Measurements from ENCODE around the gene CDH15.
A peak's percentile ranks its signal among the peaks of the same experiment; 100 is the strongest.

Gene CDH15, protein sequence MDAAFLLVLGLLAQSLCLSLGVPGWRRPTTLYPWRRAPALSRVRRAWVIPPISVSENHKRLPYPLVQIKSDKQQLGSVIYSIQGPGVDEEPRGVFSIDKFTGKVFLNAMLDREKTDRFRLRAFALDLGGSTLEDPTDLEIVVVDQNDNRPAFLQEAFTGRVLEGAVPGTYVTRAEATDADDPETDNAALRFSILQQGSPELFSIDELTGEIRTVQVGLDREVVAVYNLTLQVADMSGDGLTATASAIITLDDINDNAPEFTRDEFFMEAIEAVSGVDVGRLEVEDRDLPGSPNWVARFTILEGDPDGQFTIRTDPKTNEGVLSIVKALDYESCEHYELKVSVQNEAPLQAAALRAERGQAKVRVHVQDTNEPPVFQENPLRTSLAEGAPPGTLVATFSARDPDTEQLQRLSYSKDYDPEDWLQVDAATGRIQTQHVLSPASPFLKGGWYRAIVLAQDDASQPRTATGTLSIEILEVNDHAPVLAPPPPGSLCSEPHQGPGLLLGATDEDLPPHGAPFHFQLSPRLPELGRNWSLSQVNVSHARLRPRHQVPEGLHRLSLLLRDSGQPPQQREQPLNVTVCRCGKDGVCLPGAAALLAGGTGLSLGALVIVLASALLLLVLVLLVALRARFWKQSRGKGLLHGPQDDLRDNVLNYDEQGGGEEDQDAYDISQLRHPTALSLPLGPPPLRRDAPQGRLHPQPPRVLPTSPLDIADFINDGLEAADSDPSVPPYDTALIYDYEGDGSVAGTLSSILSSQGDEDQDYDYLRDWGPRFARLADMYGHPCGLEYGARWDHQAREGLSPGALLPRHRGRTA

DNA sequence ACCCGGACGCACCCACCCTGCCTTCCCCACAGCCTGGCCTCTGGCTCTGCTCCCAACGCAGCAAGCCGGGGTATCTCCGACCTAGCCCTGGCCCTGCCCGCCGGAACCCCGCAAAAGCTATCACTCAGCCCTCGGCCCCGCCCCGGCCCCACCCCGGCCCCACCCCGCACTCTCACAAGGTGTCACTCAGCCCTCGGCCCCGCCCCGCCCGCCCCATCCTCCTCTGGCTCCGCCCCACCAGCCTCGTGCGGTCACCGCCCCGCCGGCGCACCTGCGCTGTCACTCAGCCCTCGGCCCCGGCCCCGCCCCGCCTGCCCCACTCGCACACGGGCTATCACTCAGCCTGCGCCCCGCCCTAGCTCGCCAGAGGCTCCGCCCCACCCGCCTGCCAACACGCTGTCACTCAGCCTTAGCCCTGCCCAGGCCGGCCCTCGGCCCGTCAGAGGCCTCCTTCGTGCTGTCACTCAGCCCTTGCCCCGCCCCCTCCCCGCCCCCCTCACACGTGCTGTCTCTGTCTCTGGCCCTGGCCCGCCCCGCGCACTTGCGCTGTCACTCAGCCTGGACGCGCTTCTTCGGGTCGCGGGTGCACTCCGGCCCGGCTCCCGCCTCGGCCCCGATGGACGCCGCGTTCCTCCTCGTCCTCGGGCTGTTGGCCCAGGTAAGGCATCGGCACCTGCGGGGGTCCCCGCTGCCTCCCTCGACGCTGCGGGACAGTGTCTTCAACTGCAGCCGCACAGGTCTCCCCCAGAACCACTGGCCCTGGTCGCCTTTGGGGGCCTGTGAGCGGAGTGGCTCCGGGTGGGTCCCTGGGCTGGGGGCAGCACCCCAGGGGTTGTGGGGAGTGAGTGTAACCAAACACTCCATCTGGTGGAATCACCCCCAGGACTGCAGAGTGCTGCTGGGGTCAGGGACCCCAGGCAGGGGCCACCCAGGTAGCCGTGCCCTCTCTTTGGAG, at the start of gene CDH15:
Gene CDH15 (plus strand): TSS at position 533 of the 955 bp plus-strand sequence. CDS start 84 bp downstream, at position 617.
- peak; percentile 96 for DNase-seq

DNA sequence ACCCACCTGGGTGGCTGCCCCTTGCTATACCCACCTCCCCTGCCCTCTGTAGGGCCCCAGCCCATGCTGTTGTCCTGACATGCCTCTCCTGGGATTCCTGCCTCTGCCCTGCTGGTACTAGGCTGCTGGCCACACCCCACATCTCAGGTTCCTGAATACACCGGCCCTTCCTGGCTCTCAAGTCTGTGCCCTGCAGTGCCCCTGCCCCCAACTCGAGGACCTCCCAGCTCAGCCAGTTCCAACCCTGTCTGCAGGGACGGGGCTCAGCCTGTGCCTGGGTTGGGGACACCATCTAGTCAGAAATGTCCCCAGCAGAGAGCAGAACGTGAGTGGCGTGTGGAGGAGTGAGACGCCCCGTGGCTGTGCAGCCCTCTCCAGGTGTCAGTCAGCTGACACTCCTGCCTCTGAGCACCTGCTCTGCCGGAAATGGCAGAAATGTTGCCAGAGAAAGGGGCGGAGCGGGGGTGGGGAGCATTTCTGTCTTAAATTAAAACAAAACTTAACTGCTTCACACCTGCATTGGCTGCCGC, 49.2 kb upstream of the CDH15 start:
- DNase-seq = peak; percentile 93

DNA sequence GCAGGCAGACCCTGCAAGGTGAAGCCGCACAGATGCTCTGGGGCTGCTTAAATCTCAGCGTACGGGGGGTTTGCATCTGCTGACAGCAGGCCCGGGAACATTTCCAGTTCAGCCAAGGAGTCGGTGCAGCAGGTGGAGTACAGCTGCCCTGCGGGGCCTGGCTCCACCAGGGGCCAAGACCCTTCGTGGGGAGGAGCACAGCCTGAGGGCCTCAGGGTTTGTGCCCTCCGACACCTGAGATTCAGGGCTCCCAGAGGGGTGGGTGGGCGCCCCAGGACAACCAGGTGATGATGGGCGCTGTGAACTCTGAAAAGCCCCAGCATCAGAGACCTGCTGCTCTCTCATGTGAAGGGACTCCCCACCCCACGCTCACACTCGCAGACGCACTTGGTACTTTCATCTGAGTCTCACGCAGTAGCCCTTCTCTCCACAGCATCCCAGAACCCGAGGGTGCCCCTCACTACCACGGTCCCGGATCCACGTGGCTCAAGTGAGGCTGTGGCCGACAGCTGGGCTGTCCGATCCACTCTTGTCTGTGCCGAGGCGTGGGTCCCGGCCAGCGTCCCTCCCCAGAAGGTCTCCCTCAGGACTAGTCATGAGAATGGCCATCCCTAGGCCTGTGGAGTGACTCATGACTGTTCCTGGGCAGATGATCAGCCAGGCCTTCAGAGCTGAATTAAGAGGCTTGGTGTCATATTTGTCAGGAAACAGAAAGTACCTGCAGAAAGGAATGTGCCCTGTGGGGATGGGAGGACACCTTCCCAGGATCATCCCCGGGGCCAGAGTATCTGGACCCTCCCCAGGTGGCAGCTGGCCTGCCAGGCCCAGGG, 48.3 kb upstream of the CDH15 start:
- DNase-seq = no peak

DNA sequence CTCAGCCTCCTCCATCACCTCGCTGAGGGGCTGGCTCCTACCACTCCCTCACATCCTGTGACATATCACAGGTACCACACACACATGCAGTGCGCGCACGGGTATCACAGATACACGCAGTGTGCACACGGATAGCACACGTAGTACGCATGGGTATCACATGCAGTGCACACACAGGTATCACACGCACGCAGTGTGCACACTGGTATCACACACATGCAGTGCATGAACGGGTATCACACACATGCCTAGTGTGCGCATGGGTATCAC, 47.8 kb upstream of the CDH15 start:
- no peak for DNase-seq

DNA sequence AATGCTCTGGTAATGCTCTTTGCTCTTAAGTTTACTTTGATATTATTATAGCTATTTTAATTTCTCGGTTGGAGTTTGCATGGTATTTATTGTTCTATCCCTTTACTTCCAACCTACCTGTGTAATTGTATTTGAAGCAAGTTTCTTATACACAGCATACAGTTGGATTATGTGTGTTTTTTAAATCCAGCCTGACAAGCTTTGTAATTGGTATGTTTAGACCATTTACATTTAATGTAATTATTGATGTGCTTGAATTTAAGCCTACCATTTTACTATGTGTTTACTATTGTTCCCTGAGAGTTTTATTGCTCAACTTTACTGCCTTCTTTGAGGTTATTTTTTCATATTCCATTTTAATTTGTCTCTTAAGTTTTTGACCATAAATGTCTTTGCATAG, 42.2 kb upstream of the CDH15 start:
- DNase-seq = no peak

DNA sequence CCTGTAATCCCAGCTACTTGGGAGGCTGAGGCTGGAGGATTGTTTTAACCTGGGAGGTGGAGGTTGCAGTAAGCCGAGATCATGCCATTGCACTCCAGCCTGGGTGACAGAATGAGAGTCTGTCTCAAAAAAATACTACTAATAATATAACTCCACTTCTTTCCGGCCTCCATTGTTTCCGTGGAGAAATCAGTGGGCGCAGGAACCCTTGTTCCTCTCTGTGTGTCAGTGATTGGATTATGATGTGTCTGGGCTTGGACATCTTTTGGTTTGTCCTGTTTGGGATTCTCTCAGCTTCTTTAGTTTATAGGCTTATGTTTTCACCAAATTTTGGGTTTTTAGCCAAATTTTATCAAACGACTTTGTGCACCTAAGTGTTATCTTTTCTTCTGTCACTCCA, 41.1 kb upstream of the CDH15 start:
- DNase-seq = no peak

DNA sequence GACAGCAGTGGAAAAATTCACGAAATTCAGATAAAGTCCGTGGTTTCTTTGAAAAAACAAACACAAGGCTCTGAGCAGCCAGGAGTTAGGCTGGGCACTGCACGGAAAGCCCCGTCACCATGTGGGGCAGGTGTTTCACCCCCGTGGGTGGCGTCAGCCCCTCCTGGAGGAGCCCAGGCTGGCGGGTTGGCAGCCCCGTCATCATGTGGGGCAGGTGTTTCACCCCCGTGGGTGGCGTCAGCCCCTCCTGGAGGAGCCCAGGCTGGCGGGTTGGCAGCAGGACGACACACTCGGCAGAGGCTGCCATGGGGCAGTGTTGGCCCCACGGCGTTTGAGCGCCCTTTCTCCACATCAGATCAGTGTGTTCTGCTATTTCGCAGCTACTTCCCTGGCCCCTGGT, 39.8 kb upstream of the CDH15 start:
- no peak for DNase-seq

DNA sequence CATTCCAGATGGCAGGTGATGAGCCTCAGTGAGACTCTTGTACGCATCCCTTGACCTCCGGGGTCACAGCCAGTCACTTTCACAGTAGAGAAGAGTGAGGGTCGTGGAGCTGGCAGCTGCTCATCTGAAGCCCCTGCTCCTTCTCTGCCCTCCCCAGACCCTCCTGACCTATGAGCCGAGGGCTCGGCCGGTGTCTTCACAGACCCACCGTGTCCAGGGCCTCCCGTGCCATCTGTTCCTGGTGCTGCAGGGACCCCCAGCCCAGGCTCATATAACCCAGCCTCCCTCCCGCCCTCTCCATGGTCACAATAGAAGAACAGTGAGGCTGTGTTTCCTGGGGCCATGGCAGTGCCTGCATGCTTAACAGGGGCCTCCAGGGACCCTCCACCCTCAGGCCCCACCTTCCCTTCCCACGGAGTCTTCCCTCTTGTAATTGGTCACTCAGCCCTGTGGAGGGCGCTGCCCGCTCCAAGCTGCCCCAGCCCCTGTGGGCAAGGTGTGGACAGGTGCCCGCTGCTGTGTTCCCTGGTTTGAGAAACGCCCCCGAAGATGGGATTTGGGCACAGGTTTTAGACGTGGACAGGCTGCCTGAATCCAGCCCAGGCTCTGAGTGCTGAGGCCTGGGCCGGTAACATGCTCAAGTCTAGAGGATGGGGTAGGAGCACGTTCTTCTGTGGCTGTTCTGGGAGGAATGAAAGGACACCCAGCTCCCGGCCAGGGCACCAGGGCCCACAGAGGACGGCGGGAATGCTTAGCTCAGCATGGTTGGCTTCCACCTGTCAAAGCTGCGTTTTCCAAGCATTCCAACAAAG, 39.1 kb upstream of the CDH15 start:
- no peak for DNase-seq

DNA sequence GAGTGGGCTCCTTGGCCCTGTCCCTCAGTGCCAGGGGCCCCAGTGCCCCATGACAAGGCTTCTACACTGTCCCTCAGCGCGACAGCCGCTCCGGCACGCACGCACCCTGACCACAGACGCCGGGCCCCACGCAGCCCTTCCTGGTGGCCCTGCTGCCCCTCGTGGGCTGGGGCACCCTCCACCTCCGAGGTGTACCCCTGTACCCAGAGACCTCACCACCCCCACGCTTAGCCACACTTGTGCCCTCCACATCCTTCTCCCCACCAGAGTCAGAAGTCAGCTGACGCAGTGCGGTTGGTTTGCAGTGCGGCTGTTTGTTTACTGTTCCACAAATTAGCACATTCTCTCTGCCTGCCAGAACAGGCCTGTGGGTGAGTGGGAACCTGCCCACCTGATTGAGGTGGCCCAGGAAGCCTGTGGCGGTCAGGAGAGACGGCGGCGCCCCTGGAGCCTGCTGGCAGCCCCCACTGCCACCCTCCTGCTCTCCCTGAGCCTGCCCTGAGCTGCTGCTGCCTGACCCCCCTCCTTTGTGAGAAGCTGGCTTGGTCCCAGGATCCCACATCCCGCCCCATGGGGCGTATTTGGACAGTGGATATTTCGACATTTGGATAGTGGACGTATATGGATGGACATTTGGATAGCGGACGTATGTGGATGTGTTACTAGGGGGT, 38.0 kb upstream of the CDH15 start:
- no peak for DNase-seq

DNA sequence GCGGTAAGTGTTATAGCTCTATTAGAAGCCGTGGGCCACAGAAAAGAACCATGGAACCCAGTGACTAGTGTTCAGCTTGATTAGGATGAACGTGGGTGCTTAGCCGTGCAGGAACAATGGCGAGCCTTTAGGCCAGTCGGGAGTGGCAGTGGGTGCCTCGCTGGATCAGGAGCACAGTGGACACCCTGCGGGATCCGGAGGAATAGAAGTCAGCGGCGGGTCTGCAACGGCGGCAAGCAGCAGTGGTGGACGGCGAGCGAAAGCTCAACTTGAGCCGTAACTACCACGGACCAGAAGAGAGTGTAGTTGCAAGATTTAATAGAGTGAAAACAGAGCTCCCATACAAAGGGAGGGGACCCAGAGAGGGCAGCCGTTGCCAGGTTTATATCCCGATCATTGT, 37.3 kb upstream of the CDH15 start:
- no peak for DNase-seq

DNA sequence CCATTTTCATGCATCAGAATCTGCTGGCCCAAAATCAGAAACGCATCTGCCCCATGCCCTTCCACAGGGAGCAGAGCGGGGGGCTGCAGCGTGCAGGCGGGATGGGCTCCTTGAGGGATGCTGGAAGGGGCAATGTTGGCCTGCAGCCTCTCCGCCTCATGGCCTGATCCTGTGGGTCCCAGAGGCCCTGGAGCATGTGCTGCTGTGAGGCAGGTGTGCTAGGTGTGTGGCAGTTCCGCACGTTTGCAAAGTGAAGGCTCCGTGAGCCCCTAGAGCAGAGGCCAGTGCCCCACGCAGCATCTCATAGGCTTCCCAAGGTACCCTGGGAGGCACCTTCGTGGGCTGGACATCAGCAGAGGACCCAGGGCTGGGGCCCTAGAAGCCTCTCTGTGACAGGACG, 36.4 kb upstream of the CDH15 start:
- DNase-seq = no peak

DNA sequence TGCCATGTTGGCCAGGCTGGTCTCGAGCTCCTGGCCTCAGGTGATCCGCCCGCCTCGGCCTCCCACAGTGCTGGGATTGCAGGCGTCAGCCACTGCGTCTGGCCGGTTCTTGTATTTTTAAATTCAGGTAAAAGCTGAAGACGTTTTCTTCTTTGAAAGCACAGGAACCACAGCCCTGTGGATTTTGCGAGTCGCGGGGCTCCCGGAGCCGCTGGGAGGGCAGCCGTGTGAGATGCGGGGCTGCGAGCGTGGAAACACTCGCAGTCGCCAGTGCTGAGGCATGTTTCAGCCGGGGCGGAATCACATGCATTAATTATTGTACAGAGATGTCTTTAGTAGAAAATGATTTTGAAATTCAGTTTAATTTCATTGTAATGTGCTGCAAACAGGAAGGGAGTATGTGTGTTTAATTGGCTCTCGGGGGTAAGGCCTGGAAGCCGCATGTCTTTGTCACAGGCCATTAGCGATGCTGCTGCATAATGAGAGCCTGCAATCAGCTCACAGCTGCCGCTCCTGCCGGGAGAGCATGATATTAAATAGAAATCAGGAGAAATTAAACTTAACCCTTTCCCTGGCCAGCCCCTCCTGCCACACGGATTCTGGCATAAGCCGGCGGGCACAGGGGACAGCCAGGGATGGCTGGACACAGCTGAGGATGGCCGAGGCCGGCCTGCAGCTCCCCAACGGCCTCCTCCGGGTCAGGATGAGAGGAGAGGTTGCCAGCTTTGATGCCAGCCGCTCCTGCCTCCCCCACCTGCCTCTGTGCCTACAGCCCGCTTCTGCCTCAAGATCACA, 35.4 kb upstream of the CDH15 start:
- DNase-seq = no peak

DNA sequence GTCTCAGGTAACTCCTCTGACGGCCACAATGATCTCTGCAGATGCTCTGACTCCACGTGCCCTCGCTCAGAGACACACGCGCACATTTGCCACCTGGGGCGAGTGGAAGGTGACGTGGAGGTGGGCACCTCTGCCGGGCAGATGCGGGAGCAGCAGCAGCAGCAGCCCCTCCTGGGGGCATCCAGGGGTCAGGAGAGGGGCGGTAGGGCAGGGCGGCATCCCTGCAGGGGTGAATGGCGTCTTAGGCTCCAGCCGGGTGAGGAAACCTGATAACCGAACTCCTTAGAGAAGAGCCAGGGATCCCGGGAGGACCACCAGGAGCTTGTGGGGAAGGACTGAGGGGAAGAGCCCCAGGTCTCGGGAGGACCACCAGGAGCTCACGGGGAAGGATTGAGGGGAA, 34.6 kb upstream of the CDH15 start:
- DNase-seq = no peak

DNA sequence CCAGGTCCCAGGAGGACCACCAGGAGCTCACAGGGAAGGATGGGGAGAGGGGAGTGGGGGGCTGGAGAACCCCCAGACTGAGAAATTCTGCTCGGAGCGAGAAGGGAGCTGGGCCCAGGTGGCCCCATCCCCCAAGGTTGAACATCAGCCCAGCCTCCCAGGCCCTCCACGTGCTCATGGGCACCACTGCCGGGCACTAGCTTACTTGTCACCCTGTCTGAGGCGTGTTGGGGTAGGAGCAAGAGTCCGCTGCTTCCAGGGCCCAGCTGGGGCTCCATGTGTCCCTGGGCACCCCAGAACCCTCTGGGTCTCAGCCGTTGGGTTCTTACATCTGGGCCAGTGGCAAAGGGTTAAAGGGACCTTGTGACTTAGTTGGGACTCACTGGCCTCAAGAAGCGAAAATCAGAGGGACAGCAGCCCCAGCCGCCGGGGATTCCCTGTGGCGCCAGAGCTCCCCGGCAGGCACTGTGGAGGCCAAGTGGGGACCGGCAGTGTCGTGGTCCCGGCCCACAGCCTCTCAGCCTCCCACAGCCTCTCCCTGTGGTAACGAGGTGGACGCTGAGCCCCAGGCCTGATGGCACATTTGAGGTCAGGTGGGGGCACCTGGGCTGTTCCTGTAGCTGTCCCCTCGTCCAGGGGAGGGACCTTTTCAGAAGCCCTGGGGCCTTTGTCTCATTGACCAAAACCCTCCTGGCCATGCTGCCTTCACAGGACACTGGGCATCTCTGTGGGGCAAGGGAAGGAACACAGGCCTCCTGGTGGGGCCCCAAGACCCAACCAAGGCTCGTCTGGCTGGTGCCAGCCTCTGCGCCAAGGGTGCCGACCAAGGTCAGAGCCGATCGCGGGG, 33.7 kb upstream of the CDH15 start:
- no peak for DNase-seq

DNA sequence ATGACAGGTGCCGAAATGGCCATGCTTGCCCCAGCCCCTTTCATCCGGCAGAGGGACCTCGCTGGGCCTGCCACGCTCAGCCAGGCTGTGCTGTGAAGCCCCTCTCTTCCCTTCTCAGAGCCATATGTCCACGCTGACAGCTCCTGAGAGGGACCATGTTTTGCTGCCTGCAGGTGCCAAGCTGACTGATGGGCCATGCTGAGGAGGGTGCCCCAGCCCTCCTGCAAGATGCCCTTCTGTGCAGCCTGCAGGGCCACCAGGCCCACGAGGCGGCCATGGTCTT, 33.1 kb upstream of the CDH15 start:
- no peak for DNase-seq

DNA sequence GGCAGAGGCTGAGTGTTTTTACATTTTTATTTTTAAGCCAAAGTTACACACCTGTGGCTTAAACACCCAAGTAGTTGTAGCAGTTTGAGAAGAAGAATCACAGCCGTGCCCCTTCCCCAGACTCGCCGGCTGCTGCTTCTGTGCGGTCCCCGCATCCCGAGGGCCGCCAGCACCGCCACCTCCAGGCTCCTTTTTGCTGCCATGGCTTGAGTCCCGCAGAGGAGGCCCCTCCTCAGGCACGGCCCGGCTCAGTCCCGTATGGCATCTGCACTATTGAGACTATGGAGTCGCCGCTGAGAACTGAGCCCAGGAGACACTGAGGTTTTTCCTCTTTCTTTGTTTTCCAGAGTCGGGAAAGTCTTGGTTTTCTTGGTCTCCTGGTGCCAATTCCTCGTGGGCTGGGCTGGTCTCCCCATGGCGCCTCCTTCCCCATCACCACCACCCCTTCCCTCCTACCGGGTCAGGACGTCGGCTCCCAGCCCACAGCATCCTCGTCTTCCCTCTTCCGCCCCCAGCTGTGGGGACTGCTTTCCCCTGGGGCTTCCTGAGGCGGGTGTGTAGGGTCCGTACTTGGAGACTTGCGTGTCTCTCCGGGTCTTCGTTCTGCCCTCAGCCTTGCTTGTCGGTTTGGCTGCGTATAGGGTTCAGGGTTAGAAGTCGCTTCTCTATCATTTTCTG, 32.6 kb upstream of the CDH15 start:
- DNase-seq = no peak

DNA sequence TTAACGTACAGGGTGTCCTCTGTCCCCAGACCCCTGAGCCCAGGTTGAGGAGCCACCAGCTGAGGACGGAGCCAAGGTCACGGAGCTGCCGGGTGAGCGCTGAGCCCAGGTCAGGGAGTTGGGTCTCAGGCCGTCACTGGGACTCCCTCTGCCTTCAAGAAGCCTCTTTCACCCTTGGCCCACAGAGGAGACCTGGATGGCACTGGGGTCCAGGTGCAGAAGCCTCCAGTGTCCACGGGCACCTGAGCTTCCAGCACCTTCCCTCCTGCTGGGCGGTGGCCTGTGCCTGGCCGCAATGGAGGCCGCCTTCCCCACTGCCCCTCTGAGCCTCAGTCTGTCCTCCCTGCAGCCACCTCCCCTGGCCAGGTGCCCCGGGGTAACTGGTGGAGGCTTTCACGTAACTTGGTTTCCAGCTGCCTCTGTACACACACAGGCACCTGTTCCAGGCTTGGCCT, 31.6 kb upstream of the CDH15 start:
- DNase-seq = no peak

DNA sequence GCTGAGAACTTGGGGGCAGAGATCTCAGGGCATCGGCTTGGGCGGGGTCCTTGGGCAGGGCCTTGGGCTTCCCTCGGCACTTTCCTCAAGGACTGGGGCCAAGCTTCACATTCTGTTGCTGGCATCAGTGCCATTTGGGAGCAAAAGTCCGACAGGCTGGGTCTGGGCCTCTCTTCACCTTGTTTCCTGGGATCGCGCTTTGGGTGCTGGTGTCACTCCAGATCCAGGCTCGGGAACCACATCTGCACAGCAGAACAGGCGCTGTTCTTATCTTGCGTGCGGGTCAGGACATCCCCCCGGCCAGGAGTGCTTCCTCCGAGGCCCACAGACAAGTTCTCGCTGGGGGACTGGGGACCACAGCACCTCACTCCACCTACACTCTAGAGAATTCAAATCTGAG, 31.1 kb upstream of the CDH15 start:
- no peak for DNase-seq

Data from RPMI8226 (cell line).